HG02943 (cell line): ENCODE results near the gene KIAA0586.
"Not testable (repeated sequence)": the region's sequence is repeated elsewhere in the genome, so short reads cannot be mapped to it uniquely, and the experiment has no call there.

Experiments
- ATAC-seq: cut with Tn5 transposase; IDR thresholded peaks from one replicate; pipeline ENCODE4 v1.9.1; 2021; ENCODE audit warnings: mild to moderate bottlenecking, low read depth, moderate library complexity; ENCODE audit not compliant: unreplicated experiment

The KIAA0586 gene

GRCh38 chr14:58427281-58428117 lies at the start of gene KIAA0586, which contains the start of gene TIMM9:
Gene KIAA0586, plus strand, starts transcription at chr14:58427719. Its CDS starts 546 bp downstream, at chr14:58428265.
Gene TIMM9, minus strand, starts transcription at chr14:58427531. Its CDS starts 15,586 bp downstream, at chr14:58411945.
- ATAC-seq, result peak; percentile 94

- ATAC-seq, result no peak
Observed at GRCh38 chr14:58390830-58391229, 36.7 kb upstream of the KIAA0586 start.

- no peak for ATAC-seq
Observed at GRCh38 chr14:58395562-58395811, 32.0 kb upstream of the KIAA0586 start.

- peak; percentile 93 for ATAC-seq
Observed at GRCh38 chr14:58395812-58396788, 31.4 kb upstream of the KIAA0586 start, which contains the start of gene TOMM20L. Gene TOMM20L, plus strand, starts transcription at chr14:58395930. Its CDS starts 28 bp downstream, at chr14:58395958.

GRCh38 chr14:58397156-58397555 lies 30.4 kb upstream of the KIAA0586 start:
- ATAC-seq, result no peak

GRCh38 chr14:58398495-58398894 lies 29.0 kb upstream of the KIAA0586 start:
- no peak for ATAC-seq

- ATAC-seq, result no peak
Observed at GRCh38 chr14:58398895-58399294, 28.6 kb upstream of the KIAA0586 start.

- no peak for ATAC-seq
Observed at GRCh38 chr14:58401587-58401986, 25.9 kb upstream of the KIAA0586 start.

- ATAC-seq, result no peak
Observed at GRCh38 chr14:58408681-58409215, 18.8 kb upstream of the KIAA0586 start.

GRCh38 chr14:58414845-58415244 lies 12.7 kb upstream of the KIAA0586 start:
- ATAC-seq, result no peak

- no peak for ATAC-seq
Observed at GRCh38 chr14:58415636-58416547, 11.6 kb upstream of the KIAA0586 start.

- ATAC-seq, result not testable (repeated sequence)
Observed at GRCh38 chr14:58416934-58417333, 10.6 kb upstream of the KIAA0586 start.

GRCh38 chr14:58426670-58427280 lies 744 bp upstream of the KIAA0586 start:
- ATAC-seq, result peak; percentile 45

GRCh38 chr14:58428118-58428683 lies 682 bp downstream of the KIAA0586 start:
- ATAC-seq, result no peak

- no peak for ATAC-seq
Observed at GRCh38 chr14:58430156-58430555, 2.6 kb downstream of the KIAA0586 start.

- ATAC-seq, result no peak
Observed at GRCh38 chr14:58439476-58439875, 12.0 kb downstream of the KIAA0586 start.

- ATAC-seq, result no peak
Observed at GRCh38 chr14:58444627-58445026, 17.1 kb downstream of the KIAA0586 start.

GRCh38 chr14:58455593-58456265 lies 28.2 kb downstream of the KIAA0586 start:
- no peak for ATAC-seq

- no peak for ATAC-seq
Observed at GRCh38 chr14:58460772-58461171, 33.3 kb downstream of the KIAA0586 start.
